Stimulated activated CD4-positive, alpha-beta T cell treated with anti-CD3 and anti-CD28 coated beads, Interleukin-4, amount 100 ng/mL, for 24 hours (primary cell): ENCODE measurements around the gene CDKN2B-AS1.

Experiments
- DNase-seq: peaks from one replicate; pipeline ENCODE4 v3.0.0-alpha.2; 2020

Gene CDKN2B-AS1

GRCh38 chr9:22008384-22008716 is 13.8 kb downstream of the CDKN2B-AS1 start:
- DNase-seq: no peak

DNA sequence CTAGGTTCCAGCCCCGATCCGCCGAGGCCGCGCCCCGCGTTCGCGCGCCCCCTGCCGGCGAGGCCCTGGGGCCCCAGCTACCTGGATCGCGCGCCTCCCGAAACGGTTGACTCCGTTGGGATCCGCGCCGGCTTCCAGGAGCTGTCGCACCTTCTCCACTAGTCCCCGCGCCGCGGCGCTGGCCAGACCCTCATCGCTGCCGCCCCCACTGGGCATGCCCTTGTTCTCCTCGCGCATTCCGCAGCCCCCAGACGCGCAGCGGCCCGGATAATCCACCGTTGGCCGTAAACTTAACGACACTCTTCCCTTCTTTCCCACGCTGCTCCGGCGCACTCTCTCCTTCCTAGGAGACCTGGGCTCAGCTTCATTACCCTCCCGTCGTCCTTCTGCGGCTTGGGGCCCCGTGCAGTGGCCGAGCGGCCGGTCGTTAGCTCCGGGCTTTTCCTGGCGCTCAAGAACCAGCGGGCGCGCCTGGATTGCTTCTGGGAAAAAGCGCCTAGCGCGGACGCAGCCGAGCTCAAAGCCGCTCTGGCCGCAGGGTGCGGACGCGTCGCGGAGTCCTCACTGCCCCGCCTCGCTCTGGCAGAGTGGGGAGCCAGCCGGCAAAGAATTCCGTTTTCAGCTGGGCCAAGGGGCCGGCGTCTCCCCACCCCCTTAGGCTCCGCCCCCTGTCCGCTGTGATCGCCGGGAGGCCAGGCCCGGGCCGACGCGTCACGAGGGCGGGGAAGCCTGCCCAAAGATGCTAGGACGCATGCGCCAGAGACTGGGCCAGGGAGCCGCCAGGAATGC is 14.3 kb downstream of the CDKN2B-AS1 start, which contains the start of gene CDKN2B:
Gene CDKN2B, minus strand, starts transcription at position 589 of the 789 bp plus-strand sequence. Its CDS starts 352 bp downstream, at position 237.
- DNase-seq: peak; percentile 74

DNA sequence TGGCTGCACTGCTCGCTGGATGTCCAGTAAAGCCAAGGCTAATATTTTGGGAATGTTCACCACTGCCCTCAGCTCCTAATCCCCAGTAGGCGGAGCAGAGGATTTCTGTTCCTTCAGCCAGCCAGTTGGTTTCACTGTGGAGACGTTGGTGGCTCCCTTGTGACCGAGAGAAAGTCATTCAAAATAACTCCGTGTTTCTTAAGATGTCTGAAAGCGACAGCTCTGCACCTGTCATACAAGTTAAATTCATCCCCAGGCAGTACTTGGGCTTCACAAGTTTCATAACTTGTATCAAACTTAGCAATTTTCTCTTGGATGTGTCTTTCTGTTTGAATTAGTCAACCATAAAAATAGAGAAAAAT is 14.9 kb downstream of the CDKN2B-AS1 start:
- DNase-seq: no peak

DNA sequence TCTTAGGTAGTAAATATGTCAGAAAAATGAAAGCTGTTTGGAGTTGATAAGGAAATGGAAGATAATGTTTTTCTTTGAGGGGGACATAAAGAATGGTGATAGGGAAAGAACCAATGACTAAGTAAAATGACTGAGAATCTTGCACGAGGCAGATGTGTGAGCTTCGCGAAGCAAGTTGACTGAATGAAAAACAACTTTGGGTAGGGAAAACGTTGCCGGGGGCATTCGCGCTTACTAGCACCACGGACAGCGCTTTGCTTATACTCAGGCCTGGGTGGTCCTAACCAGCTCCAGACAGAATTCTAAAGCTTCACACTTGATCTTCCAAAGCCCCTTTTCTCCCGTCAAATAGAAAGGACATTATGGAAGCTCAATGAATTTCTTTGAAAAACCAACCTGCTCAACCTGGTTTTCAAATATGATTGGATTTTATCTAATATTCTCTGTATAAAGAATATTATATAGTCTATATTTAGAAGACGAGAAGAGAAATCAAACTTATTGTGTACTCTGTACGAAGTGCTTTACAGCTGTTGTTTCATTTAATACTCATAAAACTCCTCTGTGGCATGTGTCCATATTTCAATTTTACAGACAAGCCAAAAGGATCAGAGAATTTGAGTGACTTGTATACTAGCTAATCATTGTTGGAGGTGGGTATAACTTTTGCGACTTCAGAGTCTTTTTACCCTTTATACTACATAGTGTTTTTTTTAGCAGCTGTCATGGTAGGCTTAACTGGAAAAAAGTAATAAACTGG is 16.5 kb downstream of the CDKN2B-AS1 start:
- no peak for DNase-seq

- no peak for DNase-seq
These were observed 27.8 kb downstream of the CDKN2B-AS1 start for GRCh38 chr9:22022396-22022795.

DNA sequence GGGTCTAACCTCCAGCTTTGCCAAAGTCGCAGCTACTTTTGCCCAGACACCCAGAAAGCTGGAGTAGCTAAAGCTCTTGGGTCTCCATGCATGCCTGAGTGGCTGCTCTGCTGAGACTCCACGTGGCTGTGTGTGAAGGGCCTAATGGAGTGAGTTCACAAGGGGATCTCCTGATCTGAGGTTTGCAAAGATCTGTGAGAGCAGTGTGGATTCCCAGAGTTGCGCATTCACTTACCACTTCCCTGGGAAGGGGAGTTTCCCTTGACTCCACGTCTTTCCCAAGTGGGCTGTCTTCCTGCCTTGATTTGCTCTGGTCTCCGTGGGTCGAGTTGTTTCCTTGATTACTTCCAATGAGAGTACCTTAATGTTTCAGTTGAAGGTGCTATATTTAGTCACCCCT is 32.1 kb downstream of the CDKN2B-AS1 start:
- no peak for DNase-seq

GRCh38 chr9:22028394-22028793 is 33.8 kb downstream of the CDKN2B-AS1 start:
- DNase-seq: no peak

- no peak for DNase-seq
These were observed 34.6 kb downstream of the CDKN2B-AS1 start for GRCh38 chr9:22029231-22029630.

DNA sequence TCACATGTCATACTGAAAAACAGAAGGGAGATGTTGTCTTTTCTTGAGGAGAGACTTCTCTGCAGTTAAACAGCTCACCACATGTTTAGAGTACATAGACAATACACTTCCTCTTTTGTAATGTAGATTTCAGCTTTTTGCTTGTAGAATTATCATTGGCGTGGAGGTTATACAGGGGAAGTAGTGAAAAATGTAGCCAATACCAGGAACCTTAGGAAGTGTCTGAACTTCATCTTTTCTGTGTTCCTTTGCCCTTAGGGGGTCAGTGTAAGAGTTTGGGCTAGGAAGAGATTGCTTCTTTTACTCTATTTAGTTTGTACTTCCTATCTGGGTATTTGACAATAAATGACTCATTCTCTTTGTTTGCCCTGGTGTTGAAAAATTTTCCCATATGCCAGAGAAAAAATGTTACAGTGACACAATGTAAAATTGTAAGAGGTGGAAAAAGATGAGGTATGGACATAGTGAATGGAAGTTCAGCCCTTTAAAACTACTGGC is 35.6 kb downstream of the CDKN2B-AS1 start:
- no peak for DNase-seq

DNA sequence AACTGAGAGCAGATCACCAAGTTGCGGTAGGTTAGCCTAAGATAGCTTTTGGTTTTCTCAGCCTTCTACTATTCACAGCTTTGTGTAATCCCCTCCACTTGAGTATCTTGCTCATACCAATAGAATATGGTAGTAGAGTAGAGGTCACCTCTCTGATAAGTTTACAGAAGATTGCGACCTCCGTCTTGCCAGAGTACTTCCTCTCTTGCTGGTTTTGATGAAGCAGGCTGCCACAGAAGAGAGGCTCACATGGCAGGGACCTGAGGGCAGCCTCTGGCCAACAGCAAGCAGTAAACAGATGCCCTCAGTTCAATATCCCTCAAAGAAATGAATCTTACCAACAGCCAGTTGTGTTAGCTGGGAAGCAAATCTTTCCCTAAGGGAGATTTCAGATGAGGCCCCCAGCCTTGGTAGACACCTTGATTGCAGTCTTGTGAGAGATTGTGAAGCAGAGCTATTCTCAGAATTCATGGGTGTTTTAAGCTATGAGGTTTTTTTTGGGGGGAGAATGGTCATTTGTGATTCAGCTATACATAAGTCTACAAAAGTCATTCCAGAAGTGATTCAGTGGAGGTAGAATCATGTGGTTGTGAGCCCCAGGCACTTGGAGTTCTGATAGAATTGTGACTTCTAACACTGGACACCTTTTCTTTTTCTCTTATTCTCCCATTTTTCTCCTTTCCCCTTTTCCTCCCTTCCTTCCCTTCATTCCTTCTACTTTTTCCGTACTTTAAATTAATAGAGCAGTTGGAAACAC is 37.2 kb downstream of the CDKN2B-AS1 start:
- no peak for DNase-seq

GRCh38 chr9:22033012-22033630 is 38.5 kb downstream of the CDKN2B-AS1 start:
- no peak for DNase-seq

GRCh38 chr9:22035591-22036011 is 41.0 kb downstream of the CDKN2B-AS1 start:
- DNase-seq: no peak

DNA sequence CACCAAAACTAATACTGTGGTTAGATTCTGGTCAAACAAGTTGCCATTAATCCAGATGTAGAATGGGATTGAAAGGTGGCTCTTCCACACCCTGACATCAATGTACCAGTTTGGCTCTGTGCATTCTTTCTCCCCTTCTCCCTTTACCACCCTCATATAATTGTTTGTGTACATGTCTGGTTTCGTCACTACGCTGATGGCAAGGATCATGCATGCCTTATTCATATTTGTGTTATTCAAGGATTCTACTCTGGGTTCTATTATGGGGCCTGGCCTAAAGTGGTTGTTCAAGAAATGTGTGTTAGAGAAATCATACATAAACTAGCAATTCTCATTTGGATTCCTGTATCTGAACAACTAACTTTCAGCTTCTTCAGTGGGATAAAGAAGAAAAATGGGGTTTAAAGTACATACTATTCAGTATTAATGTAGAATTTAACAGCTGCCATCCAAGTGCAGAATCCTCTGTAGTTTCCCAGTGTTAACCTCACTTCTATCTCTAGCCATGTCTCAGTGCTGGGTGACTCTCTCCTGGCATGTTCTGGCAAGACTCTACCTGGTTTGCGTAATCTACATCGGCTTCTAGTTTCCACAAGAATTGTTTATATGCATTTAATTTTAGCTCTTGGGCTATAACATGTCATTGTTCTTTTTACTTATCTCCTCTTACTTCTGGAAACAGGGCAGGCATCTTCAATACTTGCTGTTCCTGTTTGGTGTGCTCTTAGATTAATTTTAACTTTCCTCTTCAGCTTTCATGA is 42.5 kb downstream of the CDKN2B-AS1 start:
- no peak for DNase-seq

- DNase-seq: no peak
These were observed 43.5 kb downstream of the CDKN2B-AS1 start for GRCh38 chr9:22037954-22038690.

GRCh38 chr9:22039258-22039657 is 44.7 kb downstream of the CDKN2B-AS1 start:
- DNase-seq: no peak

DNA sequence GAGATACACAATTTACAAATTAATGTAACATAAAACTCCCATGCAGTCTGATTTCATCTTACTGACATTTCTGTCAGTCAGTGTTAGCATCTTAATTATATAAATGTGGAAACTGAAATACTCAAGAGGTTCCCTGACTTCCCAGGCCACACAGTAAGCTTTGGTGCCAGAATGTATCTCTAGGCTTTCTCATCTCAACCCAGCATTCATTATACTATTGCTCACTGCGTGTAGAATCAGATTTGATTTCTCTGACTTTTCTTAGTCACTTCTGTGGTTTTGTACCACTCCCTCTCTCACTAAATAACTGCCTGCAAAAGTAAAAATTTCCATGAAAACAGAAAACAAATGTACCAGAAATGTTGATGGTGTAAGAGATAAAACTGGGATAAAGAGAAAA is 46.2 kb downstream of the CDKN2B-AS1 start:
- no peak for DNase-seq

GRCh38 chr9:22041344-22041743 is 46.8 kb downstream of the CDKN2B-AS1 start:
- DNase-seq: no peak

DNA sequence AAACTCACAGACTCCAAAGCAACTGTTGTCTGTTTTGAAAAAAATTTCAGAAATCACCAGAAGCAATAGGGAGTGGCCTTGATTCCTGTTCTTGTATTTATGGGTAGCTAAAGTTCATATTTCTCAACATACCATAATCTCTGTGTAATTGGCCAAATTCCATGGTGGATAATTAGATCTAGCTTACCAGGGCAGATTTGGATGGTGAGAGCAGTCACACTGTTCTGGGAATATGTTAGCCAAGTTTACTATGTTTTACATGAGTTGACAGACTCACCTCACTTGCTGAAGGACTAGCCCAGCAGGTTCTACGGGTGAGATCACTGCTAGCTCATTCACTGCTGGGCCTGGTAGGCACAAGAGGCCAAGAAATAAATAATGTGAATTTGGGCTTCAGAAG is 47.2 kb downstream of the CDKN2B-AS1 start:
- no peak for DNase-seq

DNA sequence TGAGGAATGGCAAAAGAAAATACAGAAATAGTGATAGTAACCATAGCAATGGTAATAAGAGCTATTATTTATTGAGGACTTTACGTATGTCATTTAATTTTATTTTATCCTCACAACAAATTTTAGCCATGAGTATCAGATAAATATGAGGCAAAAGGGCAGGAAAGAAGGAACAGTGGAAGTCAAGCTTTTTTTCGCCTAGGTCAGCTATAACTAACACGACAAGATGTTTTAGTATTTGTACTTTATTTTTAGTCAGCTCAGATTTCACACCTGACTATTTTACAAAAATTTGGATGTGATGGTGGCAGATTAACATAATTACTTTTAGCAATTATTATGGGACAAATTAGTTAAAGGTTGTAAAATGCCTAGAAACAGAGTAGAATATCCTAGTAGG is 49.3 kb downstream of the CDKN2B-AS1 start:
- DNase-seq: no peak

- DNase-seq: no peak
These were observed 50.0 kb downstream of the CDKN2B-AS1 start for GRCh38 chr9:22044583-22044982.

- no peak for DNase-seq
These were observed 50.8 kb downstream of the CDKN2B-AS1 start for GRCh38 chr9:22045423-22045822.
